Adrenal gland (tissue), 5 donors: ENCODE measurements around the gene PRKCH.

ENCODE experiments used
- CTCF ChIP-seq, 6 experiments: fragments of 450-650 bp in 4 of 6; fragments of 200-600 bp in 2 of 6; sonication (generic) in 1 of 6; IDR thresholded peaks; 1 replicate in 5 of 6; 2 replicates in 1 of 6; pipeline versions ENCODE4 v1.5.1 to v1.8.0; 2016 to 2021; ENCODE audit warnings: antibody characterized with exemption in 6 of 6, mild to moderate bottlenecking in 2 of 6, moderate library complexity in 1 of 6
- POLR2A ChIP-seq, 2 donors: fragments of 450-650 bp; IDR thresholded peaks; one replicate each; pipeline ENCODE4 v1.6.1; 2017; ENCODE audit warnings: antibody characterized with exemption in 2 of 2, mild to moderate bottlenecking in 2 of 2, moderate library complexity in 1 of 2
- donor health status: DM: no; HTN: no; CAD: no.

GRCh38 chr14:61433828-61434227 is 112.4 kb downstream of the PRKCH start:
- TF ChIP-seq CTCF (IDR thresholded peaks at IDR 0.05) (no peak), POLR2A (IDR thresholded peaks at IDR 0.05) (no peak)
